ENCODE results near the gene IRF5. TPM values are rescaled to one million over a fixed set of nuclear protein-coding genes. Genes with fewer than 3 reads are reported as not detected.

Gene IRF5
- total RNA-seq, 1 experiment from 2014 or later: not detected

DNA sequence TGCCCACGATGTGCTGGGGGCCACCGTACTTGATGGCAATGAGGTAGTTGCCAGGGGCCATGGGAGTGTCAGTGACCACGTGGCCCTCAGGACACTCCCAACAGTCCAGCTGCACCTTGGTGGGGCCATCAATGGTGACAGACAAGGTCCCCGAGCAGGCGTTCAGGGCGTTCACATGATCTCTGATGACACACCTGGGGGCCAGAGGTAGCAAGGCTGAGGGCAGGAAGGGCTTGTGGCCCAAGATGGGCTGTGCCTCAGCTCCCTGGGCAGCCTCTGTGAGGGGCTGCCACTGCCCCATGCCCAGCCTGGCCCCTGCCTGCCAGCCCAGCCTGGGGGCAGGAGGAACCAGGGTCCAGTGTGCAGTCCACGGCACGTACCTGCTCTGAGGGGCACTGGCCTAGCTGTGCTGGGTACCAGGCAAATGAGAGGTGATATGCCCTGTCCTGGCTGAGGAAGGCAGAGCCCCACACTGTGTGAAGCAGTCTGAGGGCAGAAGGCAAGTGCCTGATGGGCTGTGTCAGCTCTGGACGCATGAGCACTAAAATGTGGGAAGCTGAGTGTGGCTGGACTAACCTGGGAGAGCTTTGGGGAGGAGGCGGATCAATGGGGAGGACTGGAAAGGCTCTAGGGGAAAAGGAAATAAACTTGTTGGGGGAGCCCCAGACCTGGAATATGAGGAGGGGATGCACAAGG is 23.7 kb upstream of the IRF5 start:
- H3K27ac ChIP-seq (ENCODE audit: low read depth, low read length, poor library complexity, severe bottlenecking): no peak overlapping the region
- DNase-seq (ENCODE audit: low spot score): no peak
- H3K27me3 ChIP-seq (replicated peaks; ENCODE audit: insufficient read depth, low read depth, low read length, poor library complexity): peaks cover 3% of the 10 kb centered on the region
- H3K36me3 ChIP-seq (ENCODE audit: insufficient read depth, low read length, poor library complexity, severe bottlenecking): no peaks in the 10 kb centered on the region
- TF ChIP-seq, protein P1, sequence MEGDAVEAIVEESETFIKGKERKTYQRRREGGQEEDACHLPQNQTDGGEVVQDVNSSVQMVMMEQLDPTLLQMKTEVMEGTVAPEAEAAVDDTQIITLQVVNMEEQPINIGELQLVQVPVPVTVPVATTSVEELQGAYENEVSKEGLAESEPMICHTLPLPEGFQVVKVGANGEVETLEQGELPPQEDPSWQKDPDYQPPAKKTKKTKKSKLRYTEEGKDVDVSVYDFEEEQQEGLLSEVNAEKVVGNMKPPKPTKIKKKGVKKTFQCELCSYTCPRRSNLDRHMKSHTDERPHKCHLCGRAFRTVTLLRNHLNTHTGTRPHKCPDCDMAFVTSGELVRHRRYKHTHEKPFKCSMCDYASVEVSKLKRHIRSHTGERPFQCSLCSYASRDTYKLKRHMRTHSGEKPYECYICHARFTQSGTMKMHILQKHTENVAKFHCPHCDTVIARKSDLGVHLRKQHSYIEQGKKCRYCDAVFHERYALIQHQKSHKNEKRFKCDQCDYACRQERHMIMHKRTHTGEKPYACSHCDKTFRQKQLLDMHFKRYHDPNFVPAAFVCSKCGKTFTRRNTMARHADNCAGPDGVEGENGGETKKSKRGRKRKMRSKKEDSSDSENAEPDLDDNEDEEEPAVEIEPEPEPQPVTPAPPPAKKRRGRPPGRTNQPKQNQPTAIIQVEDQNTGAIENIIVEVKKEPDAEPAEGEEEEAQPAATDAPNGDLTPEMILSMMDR (conservative IDR thresholded peaks at IDR 0.05; ENCODE audit: low read depth, low read length): no peak
- TF ChIP-seq EZH2 (IDR thresholded peaks at IDR 0.05; ENCODE audit: borderline replicate concordance, low read depth, low read length, poor library complexity, severe bottlenecking): no peak
- no peaks in the 10 kb centered on the region for H3K9me3 ChIP-seq (ENCODE audit: low read depth, low read length, poor library complexity, severe bottlenecking)
- BruUV-seq (replicated peaks): no TSS peak
- ChIA-PET CTCF (no interaction called here), POLR2A (ENCODE audit: low non-redundant PET) (no interaction called here)
- H3K4me1 ChIP-seq (ENCODE audit: insufficient read depth, low read length, poor library complexity, severe bottlenecking): no peaks in the 10 kb centered on the region
- intact Hi-C loops (cut with micrococcal nuclease; ENCODE audit: unreplicated experiment): no loop called here
- no peak overlapping the region for H3K4me3 ChIP-seq (ENCODE audit: low read depth, low read length, poor library complexity, severe bottlenecking)

- no peak for DNase-seq (ENCODE audit: low spot score)
- no peak for TF ChIP-seq EZH2 (IDR thresholded peaks at IDR 0.05; ENCODE audit: borderline replicate concordance, low read depth, low read length, poor library complexity, severe bottlenecking)
- TF ChIP-seq, protein P1 (conservative IDR thresholded peaks at IDR 0.05; ENCODE audit: low read depth, low read length): no peak
- no peaks in the 10 kb centered on the region for H3K4me1 ChIP-seq (ENCODE audit: insufficient read depth, low read length, poor library complexity, severe bottlenecking)
- intact Hi-C loops (cut with micrococcal nuclease; ENCODE audit: unreplicated experiment): no loop called here
- H3K9me3 ChIP-seq (ENCODE audit: low read depth, low read length, poor library complexity, severe bottlenecking): no peaks in the 10 kb centered on the region
- no peak overlapping the region for H3K27ac ChIP-seq (ENCODE audit: low read depth, low read length, poor library complexity, severe bottlenecking)
- ChIA-PET POLR2A (ENCODE audit: low non-redundant PET) (no interaction called here), CTCF (interaction anchor here (0.6 kb wide), 1 partner anchor 307 kb away, joined by 4 read pairs; no protein-coding TSS in a partner anchor)
- no TSS peak for BruUV-seq (replicated peaks)
- peaks cover 3% of the 10 kb centered on the region for H3K27me3 ChIP-seq (replicated peaks; ENCODE audit: insufficient read depth, low read depth, low read length, poor library complexity)
- no peak overlapping the region for H3K4me3 ChIP-seq (ENCODE audit: low read depth, low read length, poor library complexity, severe bottlenecking)
- H3K36me3 ChIP-seq (ENCODE audit: insufficient read depth, low read length, poor library complexity, severe bottlenecking): no peaks in the 10 kb centered on the region
Measured at GRCh38 chr7:128914566-128915151, 23.1 kb upstream of the IRF5 start.

GRCh38 chr7:128915271-128915819 is 22.4 kb upstream of the IRF5 start:
- no peaks in the 10 kb centered on the region for H3K36me3 ChIP-seq (ENCODE audit: insufficient read depth, low read length, poor library complexity, severe bottlenecking)
- no peak for TF ChIP-seq EZH2 (IDR thresholded peaks at IDR 0.05; ENCODE audit: borderline replicate concordance, low read depth, low read length, poor library complexity, severe bottlenecking)
- TF ChIP-seq, protein P1 (conservative IDR thresholded peaks at IDR 0.05; ENCODE audit: low read depth, low read length): no peak
- H3K27me3 ChIP-seq (replicated peaks; ENCODE audit: insufficient read depth, low read depth, low read length, poor library complexity): peaks cover 3% of the 10 kb centered on the region
- H3K4me3 ChIP-seq (ENCODE audit: low read depth, low read length, poor library complexity, severe bottlenecking): no peak overlapping the region
- no TSS peak for BruUV-seq (replicated peaks)
- no peak for DNase-seq (ENCODE audit: low spot score)
- ChIA-PET POLR2A (ENCODE audit: low non-redundant PET) (no interaction called here), CTCF (no interaction called here)
- no peaks in the 10 kb centered on the region for H3K9me3 ChIP-seq (ENCODE audit: low read depth, low read length, poor library complexity, severe bottlenecking)
- intact Hi-C loops (cut with micrococcal nuclease; ENCODE audit: unreplicated experiment): no loop called here
- H3K27ac ChIP-seq (ENCODE audit: low read depth, low read length, poor library complexity, severe bottlenecking): no peak overlapping the region
- no peaks in the 10 kb centered on the region for H3K4me1 ChIP-seq (ENCODE audit: insufficient read depth, low read length, poor library complexity, severe bottlenecking)
